22Rv1 (cell line): Measurements from ENCODE around the gene PLCXD1.

Experiments used
- H3K27ac ChIP-seq: fragments of 450-650 bp; 2 replicates; pipeline ENCODE4 v1.5.1; 2017
- ZFX ChIP-seq: fragments of 450-650 bp; IDR thresholded peaks from 2 replicates; pipeline ENCODE4 v1.6.1; 2017; ENCODE audit warnings: antibody characterized with exemption, borderline replicate concordance
- TF ChIP-seq, protein P1 (sequence below): fragments of 450-650 bp; IDR thresholded peaks from 2 replicates; pipeline ENCODE4 v1.5.1; 2017; ENCODE audit warnings: mild to moderate bottlenecking

PLCXD1 gene

DNA sequence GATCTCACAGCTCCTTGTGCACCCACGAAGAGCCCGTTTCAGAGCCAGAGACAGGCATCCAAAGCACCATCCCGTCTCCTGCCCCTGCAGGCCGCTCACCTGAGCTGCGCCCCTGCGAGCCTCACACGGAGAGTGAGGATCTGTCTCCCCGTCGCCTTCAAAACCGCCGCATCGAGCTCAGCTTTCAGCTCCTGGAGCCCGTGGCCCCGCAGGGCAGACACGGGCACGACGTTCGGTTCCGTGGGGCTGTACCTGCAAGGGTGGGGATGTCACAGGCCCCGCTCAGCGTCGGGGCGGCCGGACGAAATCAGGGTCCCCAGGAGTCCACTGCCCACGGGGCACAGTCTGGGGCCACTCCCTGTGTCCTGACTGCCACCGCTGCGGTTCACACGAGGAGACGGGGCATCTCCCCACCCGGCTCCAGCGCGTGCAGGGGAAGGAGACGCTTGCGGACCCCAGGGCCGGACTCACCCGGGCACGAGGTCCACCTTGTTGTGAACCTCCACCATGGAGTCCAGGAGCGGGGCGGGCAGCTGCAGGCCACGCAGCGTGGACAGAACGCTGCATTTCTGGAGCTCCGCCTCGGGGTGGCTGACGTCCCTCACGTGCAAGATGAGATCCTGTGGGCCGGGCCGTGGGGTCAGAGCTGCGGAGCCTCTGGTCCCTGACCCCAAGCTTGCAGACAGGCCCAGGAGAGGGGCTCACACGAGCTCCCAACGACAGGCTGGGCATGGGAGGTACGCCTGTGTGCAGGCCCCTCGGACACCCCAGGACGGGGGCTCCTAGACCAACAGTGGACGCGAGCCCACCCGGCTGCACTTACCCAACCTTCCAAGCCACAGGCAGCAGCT lies 26.3 kb downstream of the PLCXD1 start:
- no peak for TF ChIP-seq ZFX
- TF ChIP-seq, protein P1, sequence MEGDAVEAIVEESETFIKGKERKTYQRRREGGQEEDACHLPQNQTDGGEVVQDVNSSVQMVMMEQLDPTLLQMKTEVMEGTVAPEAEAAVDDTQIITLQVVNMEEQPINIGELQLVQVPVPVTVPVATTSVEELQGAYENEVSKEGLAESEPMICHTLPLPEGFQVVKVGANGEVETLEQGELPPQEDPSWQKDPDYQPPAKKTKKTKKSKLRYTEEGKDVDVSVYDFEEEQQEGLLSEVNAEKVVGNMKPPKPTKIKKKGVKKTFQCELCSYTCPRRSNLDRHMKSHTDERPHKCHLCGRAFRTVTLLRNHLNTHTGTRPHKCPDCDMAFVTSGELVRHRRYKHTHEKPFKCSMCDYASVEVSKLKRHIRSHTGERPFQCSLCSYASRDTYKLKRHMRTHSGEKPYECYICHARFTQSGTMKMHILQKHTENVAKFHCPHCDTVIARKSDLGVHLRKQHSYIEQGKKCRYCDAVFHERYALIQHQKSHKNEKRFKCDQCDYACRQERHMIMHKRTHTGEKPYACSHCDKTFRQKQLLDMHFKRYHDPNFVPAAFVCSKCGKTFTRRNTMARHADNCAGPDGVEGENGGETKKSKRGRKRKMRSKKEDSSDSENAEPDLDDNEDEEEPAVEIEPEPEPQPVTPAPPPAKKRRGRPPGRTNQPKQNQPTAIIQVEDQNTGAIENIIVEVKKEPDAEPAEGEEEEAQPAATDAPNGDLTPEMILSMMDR = no peak
- no peak overlapping the region for H3K27ac ChIP-seq

DNA sequence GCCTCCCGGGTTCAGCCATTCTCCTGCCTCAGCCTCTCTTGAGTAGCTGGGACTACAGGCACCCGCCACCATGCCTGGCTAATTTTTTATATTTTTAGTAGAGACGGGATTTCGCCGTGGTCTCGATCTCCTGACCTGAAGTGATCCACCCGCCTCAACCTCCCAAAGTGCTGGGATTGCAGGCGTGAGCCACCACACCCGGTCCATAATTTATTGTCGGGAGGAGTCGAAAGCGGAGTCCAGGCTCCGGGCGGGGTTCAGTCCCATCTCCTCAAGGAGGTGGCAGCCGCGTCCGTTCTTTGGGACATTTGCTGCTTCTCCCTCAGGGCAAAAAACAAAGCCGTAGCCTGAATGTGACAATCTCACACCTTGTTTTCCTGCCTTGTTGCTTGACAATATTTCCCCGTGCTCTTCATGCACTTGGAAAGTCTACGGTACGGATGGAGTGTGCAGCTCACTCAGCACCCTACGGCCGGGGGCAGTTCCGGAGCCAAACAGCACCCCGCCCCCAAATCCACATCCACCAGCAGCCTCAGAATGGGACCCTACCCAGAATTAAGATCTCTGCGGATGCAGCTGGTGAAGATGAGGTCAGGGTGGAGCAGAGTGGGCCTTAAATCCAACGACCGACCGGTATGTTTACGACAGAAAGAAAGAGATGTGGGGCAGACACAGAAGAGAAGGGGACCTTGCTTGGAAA lies 27.8 kb downstream of the PLCXD1 start:
- no peak for TF ChIP-seq ZFX
- TF ChIP-seq, protein P1 = no peak
- no peak overlapping the region; the same call in 1 of the 2 replicates for H3K27ac ChIP-seq

DNA sequence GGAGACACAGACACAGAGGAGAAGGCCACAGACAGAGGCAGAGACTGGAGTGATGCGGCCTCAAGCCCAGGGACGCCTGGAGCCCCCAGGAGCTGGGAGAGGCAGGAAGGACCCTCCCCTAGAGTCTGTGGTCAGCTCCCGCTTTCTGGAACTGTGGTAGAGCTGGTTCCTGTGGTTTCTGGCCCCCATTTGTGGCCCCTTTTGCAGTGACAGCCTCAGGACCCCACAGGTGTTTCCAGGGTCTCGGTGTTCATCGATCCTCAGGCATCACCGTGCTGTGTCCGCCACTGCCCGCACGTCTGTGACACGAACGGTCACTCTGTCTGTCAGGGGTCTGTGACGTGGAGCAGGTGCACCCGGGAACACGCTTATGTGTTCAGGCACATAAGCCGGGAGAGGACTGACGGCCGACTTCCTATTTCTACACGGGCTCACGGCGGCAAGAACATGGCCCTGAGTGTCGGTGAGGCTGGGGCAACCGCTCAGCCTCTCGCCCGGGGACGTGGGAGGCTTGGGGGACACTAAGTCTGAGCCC lies 29.5 kb downstream of the PLCXD1 start:
- no peak for TF ChIP-seq ZFX
- TF ChIP-seq, protein P1 = no peak
- H3K27ac ChIP-seq = no peak overlapping the region

DNA sequence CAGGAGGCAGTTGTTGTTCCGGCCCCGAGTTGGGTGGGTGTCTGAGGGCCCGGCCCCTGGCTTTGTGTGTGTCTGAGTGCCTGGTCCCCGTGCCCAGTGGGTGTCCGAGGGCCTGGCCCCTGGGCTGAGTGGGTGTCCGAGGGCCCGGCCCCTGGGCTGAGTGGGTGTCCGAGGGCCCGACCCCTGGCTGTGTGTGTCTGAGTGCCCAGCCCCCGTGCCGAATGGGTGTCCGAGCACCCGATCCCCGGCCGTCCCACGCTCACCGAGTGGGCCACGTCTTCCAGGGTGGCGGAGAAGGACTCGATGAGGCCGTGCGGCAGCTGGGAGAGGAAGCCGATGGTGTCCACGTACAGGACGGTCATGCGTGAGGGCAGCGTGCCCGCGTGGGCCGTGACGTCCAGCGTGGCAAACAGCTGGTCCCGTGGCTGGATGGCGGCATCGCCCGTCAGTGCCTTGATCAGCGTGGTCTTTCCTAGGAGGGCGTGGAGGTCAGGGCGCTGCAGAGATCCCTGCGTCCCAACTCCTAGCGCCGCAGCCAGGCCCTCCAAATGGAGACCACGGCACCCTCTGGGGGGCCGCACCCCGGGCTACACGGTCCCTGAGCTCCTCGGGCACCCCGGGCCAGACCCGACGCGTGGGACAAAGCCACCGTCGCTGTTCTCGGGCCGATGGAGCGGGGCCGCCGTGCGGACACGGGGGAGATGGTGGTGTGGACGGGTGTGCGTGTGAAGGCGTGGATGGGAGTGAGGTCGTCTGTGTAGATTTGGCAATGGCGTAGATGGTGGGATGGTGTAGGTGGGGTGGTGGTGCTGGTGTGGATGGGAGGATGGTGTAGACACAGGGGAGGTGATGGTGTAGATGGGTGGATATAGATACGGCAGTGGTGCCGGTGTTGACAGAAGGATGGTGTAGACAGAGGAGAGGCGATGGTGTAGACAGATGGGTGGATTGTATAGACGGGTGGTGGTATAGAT lies 30.3 kb downstream of the PLCXD1 start:
- H3K27ac ChIP-seq = no peak overlapping the region
- TF ChIP-seq, protein P1 = no peak
- no peak for TF ChIP-seq ZFX

DNA sequence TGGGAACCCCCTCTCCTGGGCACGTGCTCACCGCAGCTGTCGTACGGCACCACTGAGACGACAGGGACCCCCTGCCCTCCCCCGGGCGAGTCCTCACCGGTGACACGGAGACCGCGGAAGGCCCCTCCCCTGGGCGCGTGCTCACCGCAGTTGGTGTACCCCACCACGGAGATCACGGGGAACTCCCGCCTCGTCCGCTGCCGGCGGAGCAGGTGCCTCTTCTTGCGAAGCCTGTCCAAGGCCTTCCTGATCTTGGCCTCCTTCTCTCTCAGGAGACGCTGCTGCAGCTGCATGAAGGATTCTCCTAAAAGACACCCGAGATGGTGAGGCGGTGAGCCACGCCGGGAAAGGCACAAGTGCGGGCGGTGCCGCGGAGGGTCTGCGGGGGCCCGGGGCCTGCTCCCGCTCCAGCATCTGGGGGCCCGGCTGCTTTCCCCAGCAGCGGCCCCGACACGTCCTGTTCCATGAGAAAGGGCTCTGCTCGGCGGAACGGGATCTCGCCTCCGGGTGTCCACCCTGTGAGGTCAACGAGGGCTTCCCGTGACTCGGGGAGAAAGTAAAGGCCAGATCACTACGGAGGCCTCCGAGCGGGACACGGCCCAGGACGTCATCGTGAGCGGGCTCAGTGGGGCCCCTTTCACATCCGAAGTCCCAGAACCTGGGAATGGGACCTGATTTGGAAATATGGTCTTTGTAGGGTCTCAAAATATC lies 31.6 kb downstream of the PLCXD1 start:
- no peak overlapping the region for H3K27ac ChIP-seq
- no peak for TF ChIP-seq ZFX
- TF ChIP-seq, protein P1 = no peak

DNA sequence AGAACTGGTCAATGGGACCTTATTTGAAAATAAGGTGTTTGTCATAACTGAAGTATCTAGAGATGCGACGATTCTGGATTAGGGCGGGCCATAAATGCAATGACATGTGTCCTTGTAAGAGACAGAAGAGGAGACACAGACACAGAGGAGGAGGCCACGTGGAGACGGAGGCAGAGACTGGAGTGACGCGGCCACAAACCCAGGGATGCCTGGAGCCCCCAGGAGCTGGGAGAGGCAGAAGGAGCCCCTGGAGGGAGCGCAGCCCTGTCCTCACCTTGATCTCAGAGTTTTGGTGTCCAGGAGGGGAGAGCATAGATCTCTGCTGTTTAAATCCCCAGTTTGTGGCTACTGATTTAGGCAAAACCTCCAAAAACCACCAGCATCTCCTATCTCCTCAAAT lies 32.4 kb downstream of the PLCXD1 start:
- H3K27ac ChIP-seq = no peak overlapping the region
- no peak for TF ChIP-seq ZFX
- TF ChIP-seq, protein P1 = no peak
